ENCODE measurements around the gene KDELR1.

Gene KDELR1

DNA sequence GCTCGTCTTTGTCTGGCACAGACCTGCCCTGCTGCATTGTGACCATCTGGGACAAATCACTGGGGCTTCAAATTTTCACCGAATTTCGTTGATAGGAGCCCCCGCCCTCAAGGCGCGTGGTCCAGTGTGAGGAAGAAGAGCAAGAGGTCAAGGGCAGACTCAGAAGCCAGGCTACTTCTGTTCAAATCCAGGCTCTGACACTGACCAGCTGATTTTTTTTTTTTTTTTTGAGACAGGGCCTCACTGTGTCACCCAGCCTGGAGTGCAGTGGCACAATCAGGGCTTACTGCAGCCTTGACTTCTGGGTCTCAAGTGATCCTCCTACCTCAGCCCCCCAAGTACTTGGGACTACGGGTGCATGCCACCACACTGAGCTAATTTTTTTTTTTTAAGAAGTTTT, 20.0 kb downstream of the KDELR1 start:
- DNase-seq = no peak
- TF ChIP-seq POLR2A (IDR thresholded peaks at IDR 0.05; ENCODE audit: low read length) (no peak), GATA1 (IDR thresholded peaks at IDR 0.05; ENCODE audit: low read depth, low read length) (no peak)

DNA sequence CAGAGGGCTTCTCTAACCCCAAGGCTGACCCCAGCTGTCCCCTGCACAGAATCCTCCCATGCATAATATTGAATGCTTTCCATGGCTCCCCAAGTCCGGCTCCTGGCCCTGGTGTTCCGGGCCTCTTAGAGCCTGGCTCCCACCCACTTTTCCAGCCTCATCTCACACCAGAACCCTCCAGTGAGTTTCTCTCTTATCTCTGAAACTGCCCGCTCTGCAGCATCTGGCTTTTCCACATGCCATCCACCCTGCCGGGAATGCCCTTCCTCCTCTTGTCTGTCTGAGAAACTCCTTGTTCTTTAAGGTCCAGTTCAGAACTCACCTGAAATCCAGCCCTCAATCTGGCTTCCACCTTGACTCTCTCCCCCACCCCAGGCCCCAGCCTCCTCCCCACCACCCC, 20.4 kb downstream of the KDELR1 start:
- no peak for DNase-seq
- TF ChIP-seq POLR2A (IDR thresholded peaks at IDR 0.05; ENCODE audit: low read length) (no peak), GATA1 (IDR thresholded peaks at IDR 0.05; ENCODE audit: low read depth, low read length) (no peak)

DNA sequence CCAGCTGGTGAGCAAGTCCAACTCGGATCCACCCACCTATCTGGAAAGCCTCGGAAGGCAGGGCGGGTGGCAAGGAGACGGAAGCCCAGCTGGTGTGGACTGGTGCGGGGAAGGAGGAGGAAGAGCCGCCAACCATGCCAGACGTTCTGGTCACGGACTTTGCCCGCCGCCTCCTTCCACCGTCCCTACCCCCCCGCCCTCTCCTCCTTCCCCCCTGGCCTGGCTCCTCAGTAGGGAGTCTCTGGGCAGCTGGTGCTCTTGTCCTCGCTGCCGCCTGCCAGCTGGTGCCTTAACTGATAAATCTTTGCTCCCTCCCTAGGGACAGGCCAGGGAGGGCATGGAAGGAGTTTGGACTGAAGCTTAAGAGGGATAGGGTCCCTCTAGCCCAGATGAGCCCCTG, 22.4 kb downstream of the KDELR1 start:
- no peak for TF ChIP-seq POLR2A (IDR thresholded peaks at IDR 0.05; ENCODE audit: low read length)
- no peak for TF ChIP-seq GATA1 (IDR thresholded peaks at IDR 0.05; ENCODE audit: low read depth, low read length)
- no peak for DNase-seq

DNA sequence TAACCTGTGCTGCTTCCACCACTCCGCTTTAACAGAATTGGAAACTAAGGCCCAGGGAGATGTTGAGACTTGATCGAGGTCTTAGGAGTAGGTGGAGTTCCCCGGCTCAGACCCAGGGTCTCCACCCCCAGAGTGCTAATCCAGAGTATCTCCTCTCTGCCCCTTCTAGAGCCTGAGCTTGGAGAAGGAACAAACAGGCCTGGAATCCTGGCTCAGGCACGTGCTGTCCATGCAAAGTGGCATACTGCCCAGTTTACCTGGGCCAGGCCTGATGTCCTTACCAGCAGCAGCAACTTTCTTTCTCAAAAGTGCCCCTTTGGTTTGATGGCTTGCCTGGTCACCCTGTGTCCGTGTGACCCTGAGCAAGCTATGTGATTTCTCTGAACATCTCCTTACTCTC, 23.5 kb downstream of the KDELR1 start:
- TF ChIP-seq GATA1 (IDR thresholded peaks at IDR 0.05; ENCODE audit: low read depth, low read length) (no peak), POLR2A (IDR thresholded peaks at IDR 0.05; ENCODE audit: low read length) (no peak)
- no peak for DNase-seq

DNA sequence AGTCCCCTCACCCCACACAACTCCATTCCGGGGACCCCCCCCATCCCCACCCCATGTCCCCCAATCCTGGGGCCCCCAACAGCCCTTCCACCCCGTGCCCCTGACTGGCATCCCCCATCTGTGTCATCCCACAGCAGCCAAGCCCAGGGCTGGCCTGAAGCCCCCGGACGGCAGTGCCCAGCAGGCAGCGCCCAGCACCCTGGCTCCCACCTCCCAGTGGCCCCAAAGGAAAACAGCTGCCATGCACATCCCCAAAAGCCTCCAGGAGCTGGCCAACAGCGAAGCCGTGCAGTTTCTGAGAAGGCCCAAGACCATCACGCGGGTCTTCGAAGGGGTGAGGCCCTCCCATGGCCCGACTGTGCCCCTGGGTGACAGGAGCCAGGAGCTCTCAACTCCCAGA, 25.7 kb downstream of the KDELR1 start:
- TF ChIP-seq GATA1 (IDR thresholded peaks at IDR 0.05; ENCODE audit: low read depth, low read length) = no peak
- TF ChIP-seq POLR2A (IDR thresholded peaks at IDR 0.05; ENCODE audit: low read length) = no peak
- DNase-seq = no peak

DNA sequence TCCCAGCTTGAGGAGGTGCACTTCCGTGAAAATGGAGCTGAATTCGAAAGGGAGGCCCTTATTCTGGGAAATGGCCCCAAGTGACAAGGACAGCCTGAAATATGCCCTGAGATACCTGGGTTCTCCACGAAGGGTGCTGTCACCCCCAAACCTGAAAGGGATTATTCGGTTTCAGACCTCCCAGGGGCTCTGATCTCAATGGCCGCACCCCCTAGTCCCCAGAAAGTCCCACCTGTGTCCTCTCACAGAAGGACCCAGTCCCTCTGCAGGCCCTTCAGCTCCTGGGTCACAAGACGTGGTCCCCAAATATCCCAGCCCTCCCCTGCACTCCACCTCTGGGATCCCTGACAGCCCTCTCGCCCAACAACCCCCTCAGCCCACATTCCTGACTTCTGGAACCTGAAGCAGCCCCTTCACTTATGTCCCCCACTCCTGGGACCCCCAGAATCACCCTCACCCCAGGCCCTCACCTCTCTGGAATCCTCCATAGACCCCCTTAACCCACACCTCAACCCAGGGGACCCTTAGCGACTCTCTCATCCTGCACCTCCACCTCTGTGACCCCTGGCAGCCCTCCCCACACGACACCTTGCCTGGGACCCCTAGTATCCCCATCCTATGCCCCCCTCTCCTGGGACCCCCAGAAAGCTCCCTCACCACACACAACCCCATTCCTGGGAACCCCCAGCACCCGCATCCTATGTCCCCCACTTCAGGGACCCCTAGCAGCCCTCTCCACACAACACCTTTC, 26.6 kb downstream of the KDELR1 start:
- no peak for DNase-seq
- TF ChIP-seq POLR2A (IDR thresholded peaks at IDR 0.05; ENCODE audit: low read length) = no peak
- no peak for TF ChIP-seq GATA1 (IDR thresholded peaks at IDR 0.05; ENCODE audit: low read depth, low read length)

DNA sequence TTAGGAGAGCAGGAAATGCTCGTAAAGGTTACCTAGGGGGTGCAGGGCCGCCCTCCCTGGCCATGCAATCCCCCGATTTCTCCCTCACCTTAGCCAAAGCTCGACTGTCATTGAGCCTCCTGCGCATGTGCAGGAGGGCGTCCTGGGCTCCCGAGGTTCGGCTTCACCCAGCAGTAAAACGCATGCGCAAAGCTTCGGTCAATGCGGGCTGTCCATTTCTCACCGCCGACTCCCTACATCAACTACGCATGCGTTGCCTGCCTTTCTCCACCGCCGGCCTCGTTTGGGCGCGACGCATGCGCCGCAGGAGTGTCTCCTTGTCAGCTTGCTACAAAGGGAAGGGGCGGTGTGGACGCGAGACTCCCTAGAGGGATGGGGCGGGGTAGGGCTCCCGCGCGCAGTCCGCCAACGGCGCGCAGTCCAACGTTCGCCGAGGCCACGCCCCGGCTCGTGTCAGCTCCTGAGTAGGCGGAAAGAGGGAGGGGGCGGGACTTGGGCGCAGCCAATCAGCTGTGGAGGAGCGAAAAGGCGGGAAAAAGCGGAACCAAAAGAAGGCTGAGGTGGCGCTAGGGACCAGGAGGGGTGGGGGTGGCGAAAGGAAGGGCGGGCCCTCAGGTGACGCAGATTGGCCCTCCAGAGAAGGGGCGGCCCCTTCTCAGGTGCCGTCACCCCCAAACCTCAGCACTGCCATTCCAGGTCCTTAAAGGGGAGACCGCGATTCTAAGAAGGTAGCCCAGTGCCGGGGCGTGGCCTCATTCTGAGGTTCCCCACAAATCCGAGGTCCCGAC, 27.3 kb downstream of the KDELR1 start, which contains the start of the genes SYNGR4 and TMEM143:
Gene SYNGR4 (plus strand): TSS at position 558 of the 788 bp plus-strand sequence. CDS start 1,476 bp downstream, outside the sequence.
Gene TMEM143 (minus strand): TSS at position 131 of the 788 bp plus-strand sequence. CDS start 20 bp downstream, at position 111.
- TF ChIP-seq POLR2A (IDR thresholded peaks at IDR 0.05; ENCODE audit: low read length) (peak; percentile 70), GATA1 (IDR thresholded peaks at IDR 0.05; ENCODE audit: low read depth, low read length) (no peak)
- DNase-seq = peak; percentile 100

DNA sequence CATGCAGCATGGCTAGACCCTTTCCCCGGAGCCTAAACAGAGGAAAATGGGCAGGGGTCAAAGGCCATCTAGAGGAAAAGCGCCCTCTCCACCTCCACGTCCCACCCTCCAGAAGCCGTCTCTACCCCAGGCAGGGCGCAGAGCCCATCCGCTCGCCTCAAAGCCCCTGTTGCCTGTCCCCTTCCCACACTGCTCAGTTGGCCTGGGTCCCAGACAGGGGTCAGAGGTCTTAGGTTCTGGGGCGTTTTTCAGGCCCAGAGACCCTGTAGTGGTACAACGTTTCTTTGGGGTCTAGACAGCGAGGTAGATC, 27.9 kb downstream of the KDELR1 start:
- TF ChIP-seq GATA1 (IDR thresholded peaks at IDR 0.05; ENCODE audit: low read depth, low read length) (no peak), POLR2A (IDR thresholded peaks at IDR 0.05; ENCODE audit: low read length) (no peak)
- no peak for DNase-seq

DNA sequence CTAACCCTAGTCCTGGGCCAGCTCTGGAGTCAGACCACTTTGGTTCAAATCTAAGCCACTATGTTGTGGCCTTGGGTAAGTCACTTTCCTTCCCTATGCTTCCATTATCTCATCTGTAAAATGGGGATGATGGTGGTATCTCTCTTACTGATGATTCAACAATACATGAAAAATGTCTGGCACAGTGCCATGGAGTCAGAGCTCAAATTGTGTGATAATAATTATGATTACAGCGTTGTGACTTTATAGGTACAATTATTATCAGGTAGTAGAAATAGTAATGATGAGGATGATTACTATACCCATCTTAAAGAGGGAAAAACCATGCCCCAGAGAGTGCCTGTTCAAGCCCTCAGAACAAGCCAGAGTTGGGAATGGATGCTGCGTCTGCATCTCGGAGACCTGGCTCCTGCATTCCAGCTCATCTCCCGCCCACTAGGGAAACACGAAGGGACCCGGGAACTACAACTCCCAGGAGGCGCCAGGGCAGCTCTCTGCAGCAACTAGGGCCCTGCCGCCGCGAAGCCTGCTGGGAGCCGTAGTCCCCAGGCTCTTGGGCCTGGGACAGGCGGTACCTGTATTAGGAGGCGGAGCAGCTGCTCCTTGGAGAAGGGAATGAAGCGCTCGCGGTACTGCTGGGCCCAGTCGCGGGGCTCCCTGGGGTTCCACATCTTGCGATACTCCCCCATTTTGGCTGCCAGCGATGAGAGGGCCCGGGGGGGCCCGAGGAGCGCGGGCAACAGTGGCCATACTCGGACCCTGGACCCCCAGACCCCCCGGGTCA, 28.4 kb downstream of the KDELR1 start:
- no peak for TF ChIP-seq POLR2A (IDR thresholded peaks at IDR 0.05; ENCODE audit: low read length)
- TF ChIP-seq GATA1 (IDR thresholded peaks at IDR 0.05; ENCODE audit: low read depth, low read length) = no peak
- peak; percentile 92 to 94 for DNase-seq

DNA sequence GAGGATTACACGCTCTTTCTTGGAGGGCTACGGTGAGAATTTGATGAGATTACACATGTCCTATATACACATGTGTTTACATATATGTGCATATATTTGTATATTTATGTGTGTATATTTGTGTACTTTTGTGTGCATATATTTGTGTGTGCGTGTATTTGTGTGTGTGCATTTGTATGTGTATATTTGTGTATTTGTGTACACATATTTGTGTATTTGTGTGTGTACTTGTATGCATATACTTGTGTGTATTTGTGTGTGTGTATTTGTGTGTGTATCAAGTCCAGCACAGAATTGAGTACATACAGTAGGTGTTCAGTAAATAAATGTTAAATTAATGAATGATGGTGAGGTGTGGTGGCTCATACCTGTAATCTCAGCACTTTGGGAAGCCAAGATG, 29.4 kb downstream of the KDELR1 start:
- TF ChIP-seq GATA1 (IDR thresholded peaks at IDR 0.05; ENCODE audit: low read depth, low read length) (no peak), POLR2A (IDR thresholded peaks at IDR 0.05; ENCODE audit: low read length) (no peak)
- DNase-seq = no peak

DNA sequence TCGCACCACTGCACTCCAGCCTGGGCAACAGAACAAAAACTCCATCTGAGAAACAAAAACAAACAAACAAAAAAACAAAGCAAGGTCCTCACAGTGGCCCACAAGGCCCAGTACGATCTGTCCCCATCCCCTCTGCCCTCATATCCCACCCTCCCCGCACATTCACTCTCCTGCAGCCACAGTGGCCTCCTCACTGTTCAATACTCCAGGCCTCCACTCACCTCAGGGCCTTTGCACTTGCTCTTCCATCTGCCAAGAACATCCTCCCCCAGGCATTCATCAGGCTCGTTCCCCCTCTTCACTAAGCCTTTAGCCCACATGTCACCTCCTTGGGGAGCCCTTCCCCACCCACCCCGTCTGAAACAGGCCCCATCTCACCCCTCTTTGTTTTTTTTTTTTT, 32.2 kb downstream of the KDELR1 start:
- no peak for TF ChIP-seq POLR2A (IDR thresholded peaks at IDR 0.05; ENCODE audit: low read length)
- TF ChIP-seq GATA1 (IDR thresholded peaks at IDR 0.05; ENCODE audit: low read depth, low read length) = no peak
- DNase-seq = no peak

DNA sequence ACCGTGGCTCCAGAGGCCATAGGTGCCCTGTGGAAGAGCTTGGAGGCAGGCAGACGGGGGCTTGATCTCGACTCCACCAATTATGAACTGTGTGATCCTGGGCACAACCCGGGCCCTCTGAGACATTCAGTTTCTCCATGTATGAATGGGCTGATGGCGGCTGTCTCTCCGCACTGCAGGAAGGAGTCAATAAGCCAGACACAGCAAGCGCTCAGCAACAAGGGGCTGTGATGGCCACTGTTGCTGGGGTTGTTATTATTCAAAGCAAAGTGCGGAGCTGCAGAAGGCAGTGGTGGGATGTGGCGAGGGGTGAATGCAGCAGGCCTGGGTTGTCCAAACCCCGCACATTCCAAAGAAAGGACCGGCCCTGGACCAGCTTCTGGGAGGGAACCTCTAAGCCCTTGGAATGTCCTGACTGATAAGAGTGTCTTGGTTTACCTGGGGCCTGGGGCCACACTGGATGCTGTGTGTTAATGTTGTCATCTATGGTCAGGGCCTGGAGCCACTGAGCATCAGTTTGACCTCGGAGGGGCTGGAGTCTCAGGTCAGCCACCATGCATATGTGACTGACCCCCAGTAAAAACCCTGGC, 35.9 kb downstream of the KDELR1 start:
- no peak for TF ChIP-seq POLR2A (IDR thresholded peaks at IDR 0.05; ENCODE audit: low read length)
- no peak for TF ChIP-seq GATA1 (IDR thresholded peaks at IDR 0.05; ENCODE audit: low read depth, low read length)
- DNase-seq = no peak

DNA sequence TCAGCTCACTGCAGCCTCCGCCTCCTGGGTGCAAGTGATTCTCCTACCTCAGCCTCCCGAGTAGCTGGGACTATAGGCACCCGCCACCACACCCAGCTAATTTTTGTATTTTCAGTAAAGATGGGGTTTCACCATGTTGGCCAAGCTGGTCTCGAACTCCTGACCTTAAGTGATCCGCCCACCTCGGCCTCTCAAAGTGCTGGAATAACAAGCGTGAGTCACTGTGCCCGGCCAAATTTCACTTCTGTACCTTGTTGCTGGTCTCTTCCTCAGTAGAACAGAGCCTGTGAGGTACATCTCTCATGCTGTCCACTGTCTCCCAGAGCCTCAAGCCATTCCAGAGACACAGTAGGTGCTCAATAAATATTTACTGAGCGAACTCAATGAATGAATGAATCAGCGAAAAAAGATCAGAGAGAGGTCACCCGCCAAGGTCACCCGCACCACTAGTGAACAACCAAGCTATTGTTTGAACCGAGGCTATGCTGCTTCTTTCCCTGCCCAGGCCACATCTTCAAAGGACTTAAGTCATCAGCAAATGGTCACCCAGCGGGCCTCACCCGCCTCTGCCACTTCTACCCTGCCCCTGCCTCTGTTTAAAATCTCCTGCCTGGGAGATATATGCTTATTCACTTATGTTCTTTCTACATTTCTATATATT, 36.9 kb downstream of the KDELR1 start:
- TF ChIP-seq GATA1 (IDR thresholded peaks at IDR 0.05; ENCODE audit: low read depth, low read length) = no peak
- TF ChIP-seq POLR2A (IDR thresholded peaks at IDR 0.05; ENCODE audit: low read length) = no peak
- DNase-seq = no peak

All from erythroblast (primary cell).